Activated T-helper 17 cell treated with anti-CD3 and anti-CD28 coated beads, Interleukin-2, amount 50 U/mL, for 72 hours (primary cell): ENCODE measurements around the gene NUCKS1. TPM values are rescaled to one million over a fixed set of nuclear protein-coding genes. Genes with fewer than 3 reads are reported as not detected.

Experiments used
- ATAC-seq: fragments of 150-1000 bp; cut with Tn5 transposase; replicated peaks from 2 replicates; pipeline ENCODE4 v1.10.0; 2021; ENCODE audit warnings: mild to moderate bottlenecking, moderate library complexity
- H3K27ac Mint-ChIP-seq: one replicate; pipeline ENCODE4 v1.8.0; 2022; ENCODE audit warnings: mixed read lengths
- H3K27me3 Mint-ChIP-seq: one replicate; pipeline ENCODE4 v1.8.0; 2022; ENCODE audit warnings: mixed read lengths
- H3K36me3 Mint-ChIP-seq: one replicate; pipeline ENCODE4 v1.8.0; 2022; ENCODE audit warnings: low read depth, mild to moderate bottlenecking, mixed read lengths
- H3K4me1 Mint-ChIP-seq: one replicate; pipeline ENCODE4 v1.8.0; 2022; ENCODE audit warnings: mixed read lengths
- H3K4me3 Mint-ChIP-seq: one replicate; pipeline ENCODE4 v1.8.0; 2022; ENCODE audit warnings: mild to moderate bottlenecking, mixed read lengths
- H3K9me3 Mint-ChIP-seq: one replicate; pipeline ENCODE4 v1.8.0; 2022; ENCODE audit warnings: mixed read lengths
- total RNA-seq, 2 donors: library from RNA; stranded (reverse); gene quantifications; one replicate each; pipeline ENCODE4 v1.2.3, GENCODE V29; 2022

The NUCKS1 gene
- total RNA-seq, 2 donors from 2014 or later, result 102 to 110 TPM

DNA sequence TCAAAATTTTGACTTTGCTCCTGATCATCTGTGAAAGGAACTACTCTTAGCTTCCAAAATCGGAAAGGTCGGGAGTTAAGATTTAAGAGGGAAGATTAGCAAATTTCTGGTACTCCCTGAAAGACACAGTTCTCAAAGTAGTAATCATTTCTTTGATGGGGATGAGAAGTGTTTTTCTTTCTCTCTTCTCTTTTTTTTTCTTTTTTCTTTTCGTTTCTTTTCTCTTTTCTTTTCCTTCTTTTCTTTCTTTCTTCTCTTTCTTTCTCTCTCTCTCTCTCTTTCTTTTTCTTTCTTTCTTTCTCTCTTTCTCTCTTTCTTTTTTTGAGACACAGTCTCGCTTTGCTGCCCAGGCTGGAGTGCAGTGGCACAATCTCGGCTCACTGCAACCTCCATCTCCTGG is 30.4 kb upstream of the NUCKS1 start:
- Mint-ChIP-seq H3K36me3 (peaks cover 1% of the 10 kb centered on the region), H3K4me3 (no peak overlapping the region), H3K9me3 (no peaks in the 10 kb centered on the region), H3K4me1 (peaks cover 11% of the 10 kb centered on the region), H3K27ac (peak overlapping the region; percentile 46), H3K27me3 (no peaks in the 10 kb centered on the region)
- no peak for ATAC-seq

DNA sequence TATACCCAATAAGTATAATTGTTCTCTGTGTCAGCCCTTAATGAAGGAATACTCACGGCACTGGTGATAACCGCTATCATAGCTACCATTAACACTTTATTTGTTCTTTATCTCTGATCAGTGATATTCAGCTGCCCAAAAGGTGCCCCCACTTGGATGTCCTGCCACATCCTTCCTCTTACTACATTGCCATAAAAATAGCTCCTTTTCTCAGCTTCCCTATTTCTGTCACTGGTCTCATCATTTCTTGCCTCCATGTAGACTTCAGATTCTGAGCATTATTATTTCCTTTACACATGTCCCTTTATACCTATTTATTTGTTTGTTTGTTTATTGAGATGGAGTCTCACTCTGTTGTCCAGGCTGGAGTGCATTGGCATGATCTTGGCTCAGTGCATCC is 28.0 kb upstream of the NUCKS1 start:
- no peak for ATAC-seq
- H3K4me1 Mint-ChIP-seq, result peaks cover 20% of the 10 kb centered on the region
- H3K27ac Mint-ChIP-seq, result no peak overlapping the region
- no peaks in the 10 kb centered on the region for H3K9me3 Mint-ChIP-seq
- no peak overlapping the region for H3K4me3 Mint-ChIP-seq
- H3K27me3 Mint-ChIP-seq, result no peaks in the 10 kb centered on the region
- H3K36me3 Mint-ChIP-seq, result peaks cover 21% of the 10 kb centered on the region

GRCh38 chr1:205775717-205776056 is 25.7 kb upstream of the NUCKS1 start:
- Mint-ChIP-seq H3K4me1 (peaks cover 35% of the 10 kb centered on the region), H3K36me3 (peaks cover 44% of the 10 kb centered on the region), H3K9me3 (no peaks in the 10 kb centered on the region), H3K27me3 (no peaks in the 10 kb centered on the region), H3K27ac (peak overlapping the region; percentile 93), H3K4me3 (peak overlapping the region; percentile 90)
- ATAC-seq, result no peak

DNA sequence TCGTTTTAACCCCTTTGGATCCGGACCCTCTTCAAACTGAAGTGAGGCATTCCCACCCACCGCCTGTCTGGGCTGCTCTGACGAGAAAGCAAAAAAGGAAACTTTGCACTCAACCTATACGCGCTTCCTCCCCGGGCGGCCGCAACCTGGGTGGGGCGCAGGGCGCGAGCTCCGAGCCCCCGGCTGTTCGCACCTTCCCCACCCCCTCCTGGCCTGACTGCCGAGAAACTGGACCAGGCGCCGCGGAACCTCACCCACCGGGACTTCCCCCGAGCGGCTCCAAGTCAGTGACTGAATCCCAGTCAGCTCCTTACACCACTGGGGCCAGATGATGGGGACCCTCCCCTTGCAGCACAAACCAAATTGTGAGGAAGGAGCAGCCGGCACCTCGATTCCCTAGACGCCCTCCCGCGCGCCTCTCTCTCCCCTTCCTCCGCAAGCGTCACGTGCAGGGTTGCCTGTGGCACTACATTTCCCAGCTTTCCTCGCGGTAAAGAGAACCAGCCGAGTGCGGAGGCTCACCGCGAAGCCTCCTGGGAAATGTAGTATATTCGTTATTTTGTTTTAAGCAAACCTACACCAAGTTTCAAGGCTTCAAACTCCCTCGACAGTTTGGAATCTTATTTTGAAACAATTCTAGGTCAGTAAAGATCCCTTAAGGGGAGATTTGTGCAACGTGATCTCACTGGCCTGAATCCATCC is 25.2 kb upstream of the NUCKS1 start, which contains the start of gene RAB29:
TSS of gene RAB29 (minus strand) at position 468 of the 702 bp plus-strand sequence. CDS start 526 bp downstream, outside the sequence.
- no peaks in the 10 kb centered on the region for H3K9me3 Mint-ChIP-seq
- no peaks in the 10 kb centered on the region for H3K27me3 Mint-ChIP-seq
- peak; percentile 76 for ATAC-seq
- peak within 1 kb of the TSS; percentile 93 for H3K27ac Mint-ChIP-seq
- peaks cover 35% of the 10 kb centered on the region for H3K4me1 Mint-ChIP-seq
- peak within 1 kb of the TSS; percentile 90 for H3K4me3 Mint-ChIP-seq
- H3K36me3 Mint-ChIP-seq, result peaks cover 49% of the 10 kb centered on the region

DNA sequence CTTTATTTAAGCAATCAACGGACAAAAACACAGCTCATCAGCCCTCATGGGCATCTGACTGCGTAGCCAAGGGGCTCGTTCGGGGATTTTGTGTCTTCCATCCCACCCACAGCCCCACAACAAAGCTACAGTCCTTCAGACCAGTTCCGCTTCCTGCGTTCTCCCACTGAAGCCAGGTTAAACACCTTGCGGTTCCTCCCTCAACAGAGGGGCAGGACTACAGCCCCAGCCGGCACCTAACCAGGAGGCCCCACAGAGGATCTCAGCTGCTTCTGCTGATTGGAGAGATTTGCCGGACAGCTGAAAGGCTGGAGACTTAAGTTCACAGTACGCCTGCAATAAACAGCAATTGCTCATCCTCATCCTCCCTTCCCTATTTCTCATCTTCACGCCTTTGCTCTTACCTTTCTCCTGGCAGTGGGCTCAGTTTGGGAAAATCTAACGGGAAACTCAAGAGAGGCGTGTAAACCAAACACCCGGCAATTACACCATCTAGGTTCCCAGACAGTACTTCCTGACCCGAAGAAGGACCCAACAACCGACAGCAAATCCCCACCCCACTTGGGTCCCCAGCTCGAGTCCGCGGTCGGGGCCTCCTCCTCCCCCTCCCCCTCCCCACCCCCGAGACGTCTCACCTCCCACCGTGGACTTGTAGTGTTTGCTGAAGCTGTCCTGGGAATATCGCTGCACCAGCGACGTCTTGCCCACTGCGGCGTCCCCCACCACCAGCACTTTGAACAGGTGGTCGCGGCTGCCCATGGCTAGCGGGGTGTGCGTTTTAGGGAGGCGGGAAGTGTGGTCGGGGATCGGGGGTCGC is 24.4 kb upstream of the NUCKS1 start:
- peaks cover 35% of the 10 kb centered on the region for H3K4me1 Mint-ChIP-seq
- peak overlapping the region; percentile 93 for H3K27ac Mint-ChIP-seq
- H3K9me3 Mint-ChIP-seq, result no peaks in the 10 kb centered on the region
- peaks cover 57% of the 10 kb centered on the region for H3K36me3 Mint-ChIP-seq
- no peaks in the 10 kb centered on the region for H3K27me3 Mint-ChIP-seq
- ATAC-seq, result peak; percentile 51
- H3K4me3 Mint-ChIP-seq, result peak overlapping the region; percentile 90

GRCh38 chr1:205772607-205773032 is 22.6 kb upstream of the NUCKS1 start:
- Mint-ChIP-seq H3K4me3 (peak overlapping the region; percentile 90), H3K4me1 (peaks cover 35% of the 10 kb centered on the region), H3K36me3 (peaks cover 75% of the 10 kb centered on the region), H3K9me3 (no peaks in the 10 kb centered on the region), H3K27ac (peak overlapping the region; percentile 93), H3K27me3 (no peaks in the 10 kb centered on the region)
- ATAC-seq, result peak; percentile 71

DNA sequence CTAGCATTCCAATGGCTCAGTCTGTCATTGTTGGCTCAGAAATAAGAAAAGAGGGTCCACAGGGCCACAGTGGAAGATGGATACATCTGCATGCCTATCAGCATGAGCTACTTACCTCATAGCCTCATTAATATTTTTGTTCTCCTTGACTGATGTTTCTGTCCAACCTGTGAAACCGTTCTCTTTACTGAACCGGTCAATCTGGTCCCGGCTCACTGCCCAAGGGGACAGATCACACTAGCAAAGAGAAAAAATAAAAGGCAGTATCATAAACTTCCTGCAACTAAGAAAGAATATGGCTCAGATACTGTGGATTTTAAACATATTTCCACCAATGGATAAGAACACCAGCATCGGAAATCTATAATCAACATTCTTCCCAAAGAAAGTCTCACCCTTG is 20.6 kb upstream of the NUCKS1 start:
- Mint-ChIP-seq H3K4me3 (peak overlapping the region; percentile 90), H3K27me3 (no peaks in the 10 kb centered on the region), H3K9me3 (no peaks in the 10 kb centered on the region), H3K27ac (peak overlapping the region; percentile 15), H3K36me3 (peaks cover 89% of the 10 kb centered on the region), H3K4me1 (peaks cover 30% of the 10 kb centered on the region)
- no peak for ATAC-seq

DNA sequence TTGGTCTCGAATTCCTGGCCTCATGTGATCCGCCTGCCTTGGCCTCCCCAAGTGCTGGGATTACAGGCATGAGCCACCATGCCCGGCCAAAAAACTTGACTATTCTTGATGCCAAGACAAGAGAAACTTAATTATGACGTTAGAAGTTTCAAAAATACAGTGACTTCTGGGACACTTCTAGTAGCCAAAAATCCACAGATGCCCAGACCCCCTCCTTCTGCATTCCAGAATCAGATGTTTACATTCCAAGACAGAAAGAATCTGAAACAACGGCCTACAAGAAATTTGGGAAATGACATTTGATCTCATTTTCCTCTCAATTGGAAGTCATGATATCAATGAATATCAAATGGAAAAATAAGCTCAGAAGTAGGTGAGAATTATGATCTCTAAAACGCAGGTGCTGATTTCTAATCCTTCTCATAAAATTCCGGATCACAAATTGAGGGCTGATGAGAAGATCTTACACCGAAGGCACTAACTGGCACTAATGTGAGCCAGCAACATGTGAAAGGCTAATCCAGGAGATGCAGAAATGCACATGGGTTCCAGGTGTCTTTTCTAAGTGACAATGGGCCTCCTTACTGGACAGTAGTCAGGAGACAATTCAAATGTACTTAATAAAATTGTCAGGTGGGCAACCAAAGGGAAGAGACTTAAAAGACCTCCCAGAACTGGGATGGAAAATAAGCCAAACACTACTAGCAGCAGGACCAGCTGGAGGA is 19.8 kb upstream of the NUCKS1 start:
- Mint-ChIP-seq H3K27me3 (no peaks in the 10 kb centered on the region), H3K4me3 (peak overlapping the region; percentile 90), H3K36me3 (peaks cover 82% of the 10 kb centered on the region), H3K4me1 (peaks cover 26% of the 10 kb centered on the region), H3K9me3 (no peaks in the 10 kb centered on the region), H3K27ac (no peak overlapping the region)
- ATAC-seq, result no peak

GRCh38 chr1:205767248-205767647 is 17.3 kb upstream of the NUCKS1 start:
- Mint-ChIP-seq H3K4me3 (no peak overlapping the region), H3K9me3 (no peaks in the 10 kb centered on the region), H3K27me3 (no peaks in the 10 kb centered on the region), H3K27ac (no peak overlapping the region), H3K36me3 (peaks cover 61% of the 10 kb centered on the region), H3K4me1 (peaks cover 10% of the 10 kb centered on the region)
- ATAC-seq, result no peak

GRCh38 chr1:205766570-205766969 is 16.6 kb upstream of the NUCKS1 start:
- H3K27me3 Mint-ChIP-seq, result no peaks in the 10 kb centered on the region
- H3K27ac Mint-ChIP-seq, result no peak overlapping the region
- ATAC-seq, result no peak
- no peaks in the 10 kb centered on the region for H3K9me3 Mint-ChIP-seq
- peak overlapping the region; percentile 37 for H3K4me3 Mint-ChIP-seq
- peaks cover 4% of the 10 kb centered on the region for H3K4me1 Mint-ChIP-seq
- H3K36me3 Mint-ChIP-seq, result peaks cover 54% of the 10 kb centered on the region

DNA sequence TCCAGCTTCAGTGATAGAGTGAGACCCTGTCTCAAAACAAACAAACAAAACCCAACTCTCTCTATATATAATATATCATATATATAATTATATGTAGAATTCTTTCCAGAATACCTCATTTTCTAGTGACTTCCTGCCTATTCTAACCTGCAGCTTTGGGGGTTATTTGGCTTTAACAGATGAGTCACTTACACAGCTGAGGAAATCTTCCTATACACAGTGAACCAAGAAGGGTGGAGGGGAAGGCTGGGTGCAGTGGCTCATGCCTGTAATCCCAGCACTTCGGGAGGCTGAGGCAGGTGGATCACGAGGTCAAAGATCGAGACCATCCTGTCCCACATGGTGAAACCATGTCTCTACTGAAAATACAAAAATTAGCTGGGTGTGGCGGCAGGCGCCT is 16.1 kb upstream of the NUCKS1 start:
- ATAC-seq, result peak; percentile 39
- H3K27me3 Mint-ChIP-seq, result no peaks in the 10 kb centered on the region
- peak overlapping the region; percentile 37 for H3K4me3 Mint-ChIP-seq
- H3K27ac Mint-ChIP-seq, result no peak overlapping the region
- peaks cover 48% of the 10 kb centered on the region for H3K36me3 Mint-ChIP-seq
- no peaks in the 10 kb centered on the region for H3K9me3 Mint-ChIP-seq
- no peaks in the 10 kb centered on the region for H3K4me1 Mint-ChIP-seq

- no peak overlapping the region for H3K27ac Mint-ChIP-seq
These were observed 14.6 kb upstream of the NUCKS1 start for GRCh38 chr1:205764578-205764977.

DNA sequence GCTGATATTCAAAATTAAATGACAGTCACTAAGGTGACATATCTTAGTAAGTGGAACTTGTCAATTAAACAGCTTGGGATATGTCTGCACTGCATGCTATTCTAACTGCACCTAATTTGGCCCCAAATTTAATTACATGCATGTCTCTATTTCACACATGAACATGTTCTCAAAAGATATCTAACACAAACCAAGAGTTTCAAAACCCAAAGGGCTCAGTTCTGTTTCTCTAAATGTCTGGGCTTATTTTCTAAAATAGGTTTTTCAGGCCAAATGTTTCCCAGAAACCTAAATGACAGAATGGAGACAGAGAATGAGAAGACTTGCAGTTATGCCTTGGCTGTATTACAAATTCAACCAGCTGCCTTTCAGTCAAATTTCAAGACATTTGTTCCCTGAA is 14.0 kb upstream of the NUCKS1 start:
- Mint-ChIP-seq H3K9me3 (no peaks in the 10 kb centered on the region), H3K27ac (no peak overlapping the region)
- ATAC-seq, result peak; percentile 69

More at GRCh38 chr1:205764578-205764977, 14.6 kb upstream of the NUCKS1 start:
- Mint-ChIP-seq H3K4me3 (peak overlapping the region; percentile 5), H3K4me1 (no peaks in the 10 kb centered on the region), H3K36me3 (peaks cover 39% of the 10 kb centered on the region), H3K9me3 (no peaks in the 10 kb centered on the region), H3K27me3 (no peaks in the 10 kb centered on the region)
- ATAC-seq, result no peak

DNA sequence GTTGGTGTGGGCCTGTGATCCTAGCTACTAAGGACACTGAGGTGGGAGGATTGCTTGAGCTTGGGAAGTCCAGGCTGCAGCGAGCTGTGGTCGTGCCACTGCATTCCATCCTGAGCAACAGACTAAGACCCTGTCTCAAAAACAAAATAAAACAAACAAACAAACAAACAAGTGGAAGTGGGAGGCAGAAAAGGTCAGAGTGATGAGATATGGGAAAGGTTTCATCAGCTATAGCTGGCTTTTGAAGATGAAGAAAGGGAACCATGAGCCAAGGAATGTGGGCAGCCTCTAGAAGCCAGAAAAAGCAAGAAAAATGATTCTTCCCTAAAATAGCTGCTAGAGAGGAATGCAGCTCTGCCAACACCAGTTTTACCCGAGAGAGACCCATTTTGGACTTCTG is 10.6 kb upstream of the NUCKS1 start:
- no peak overlapping the region for H3K27ac Mint-ChIP-seq

More for the DNA sequence above, 14.0 kb upstream of the NUCKS1 start:
- peak overlapping the region; percentile 5 for H3K4me3 Mint-ChIP-seq
- peaks cover 33% of the 10 kb centered on the region for H3K36me3 Mint-ChIP-seq
- no peaks in the 10 kb centered on the region for H3K27me3 Mint-ChIP-seq
- no peaks in the 10 kb centered on the region for H3K4me1 Mint-ChIP-seq

More for the DNA sequence above, 10.6 kb upstream of the NUCKS1 start:
- H3K27me3 Mint-ChIP-seq, result no peaks in the 10 kb centered on the region
- no peak overlapping the region for H3K4me3 Mint-ChIP-seq
- no peak for ATAC-seq
- peaks cover 5% of the 10 kb centered on the region for H3K36me3 Mint-ChIP-seq
- H3K9me3 Mint-ChIP-seq, result no peaks in the 10 kb centered on the region
- peaks cover 6% of the 10 kb centered on the region for H3K4me1 Mint-ChIP-seq
